Brain microvascular endothelial cell (primary cell): Measurements from ENCODE around the gene LCORL.

ENCODE experiments used
- DNase-seq: peaks from one replicate; pipeline ENCODE4 v3.0.0-alpha.2; 2020
- H3K27ac ChIP-seq: fragments of 250-450 bp; sonication (Bioruptor Pico); 2 replicates; pipeline ENCODE4 v1.5.1; 2020; ENCODE audit warnings: mild to moderate bottlenecking, moderate library complexity
- H3K27me3 ChIP-seq: fragments of 250-450 bp; sonication (Bioruptor Pico); replicated peaks from 2 replicates; pipeline ENCODE4 v1.5.1; 2020; ENCODE audit warnings: mild to moderate bottlenecking
- H3K36me3 ChIP-seq: fragments of 250-450 bp; sonication (Bioruptor Pico); replicated peaks from 2 replicates; pipeline ENCODE4 v1.5.1; 2020; ENCODE audit warnings: mild to moderate bottlenecking
- H3K4me3 ChIP-seq: 2 replicates; pipeline ENCODE4 v1.5.1; 2011; ENCODE audit warnings: low read depth, mild to moderate bottlenecking, control low read depth, low read length, moderate library complexity
- in situ Hi-C: cut with HindIII; loops from 2 replicates; pipeline ENCODE4 v1.10.0; 2017; ENCODE audit warnings: low sequenced_read_pairs, low pct_ligation_motif_present
- TF ChIP-seq, protein P1 (sequence below): IDR thresholded peaks from 2 replicates; pipeline ENCODE4 v1.5.1; 2011; ENCODE audit warnings: low read depth, mild to moderate bottlenecking, moderate library complexity, low read length, control low read depth, inconsistent platforms; ENCODE audit errors: missing control alignments

Gene LCORL

DNA sequence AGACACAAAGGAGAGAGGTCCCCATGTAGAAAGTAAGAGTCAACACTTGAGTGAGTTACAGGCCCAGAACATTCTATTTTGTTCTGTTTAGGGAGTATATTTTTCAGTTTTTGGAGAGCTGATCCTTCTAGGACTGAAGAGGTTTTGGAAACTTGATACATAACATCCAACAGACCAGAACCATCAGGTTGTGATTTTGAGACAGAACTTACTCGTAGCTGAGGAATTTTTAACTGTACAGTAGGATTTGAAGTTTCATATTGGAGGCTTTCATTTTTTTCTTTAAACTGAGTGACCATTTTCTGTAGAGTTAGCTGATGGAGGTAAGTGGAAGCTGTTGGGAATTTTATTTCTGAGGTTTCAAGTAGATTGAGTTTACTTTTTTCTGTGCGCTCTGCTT is 137.5 kb downstream of the LCORL start:
- TF ChIP-seq, protein P1, sequence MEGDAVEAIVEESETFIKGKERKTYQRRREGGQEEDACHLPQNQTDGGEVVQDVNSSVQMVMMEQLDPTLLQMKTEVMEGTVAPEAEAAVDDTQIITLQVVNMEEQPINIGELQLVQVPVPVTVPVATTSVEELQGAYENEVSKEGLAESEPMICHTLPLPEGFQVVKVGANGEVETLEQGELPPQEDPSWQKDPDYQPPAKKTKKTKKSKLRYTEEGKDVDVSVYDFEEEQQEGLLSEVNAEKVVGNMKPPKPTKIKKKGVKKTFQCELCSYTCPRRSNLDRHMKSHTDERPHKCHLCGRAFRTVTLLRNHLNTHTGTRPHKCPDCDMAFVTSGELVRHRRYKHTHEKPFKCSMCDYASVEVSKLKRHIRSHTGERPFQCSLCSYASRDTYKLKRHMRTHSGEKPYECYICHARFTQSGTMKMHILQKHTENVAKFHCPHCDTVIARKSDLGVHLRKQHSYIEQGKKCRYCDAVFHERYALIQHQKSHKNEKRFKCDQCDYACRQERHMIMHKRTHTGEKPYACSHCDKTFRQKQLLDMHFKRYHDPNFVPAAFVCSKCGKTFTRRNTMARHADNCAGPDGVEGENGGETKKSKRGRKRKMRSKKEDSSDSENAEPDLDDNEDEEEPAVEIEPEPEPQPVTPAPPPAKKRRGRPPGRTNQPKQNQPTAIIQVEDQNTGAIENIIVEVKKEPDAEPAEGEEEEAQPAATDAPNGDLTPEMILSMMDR: no peak
- no peak for DNase-seq
- Histone ChIP-seq H3K27ac (no peak overlapping the region), H3K4me3 (no peak overlapping the region), H3K27me3 (no peaks in the 10 kb centered on the region), H3K36me3 (no peaks in the 10 kb centered on the region)
- in situ Hi-C loops: no loop called here

DNA sequence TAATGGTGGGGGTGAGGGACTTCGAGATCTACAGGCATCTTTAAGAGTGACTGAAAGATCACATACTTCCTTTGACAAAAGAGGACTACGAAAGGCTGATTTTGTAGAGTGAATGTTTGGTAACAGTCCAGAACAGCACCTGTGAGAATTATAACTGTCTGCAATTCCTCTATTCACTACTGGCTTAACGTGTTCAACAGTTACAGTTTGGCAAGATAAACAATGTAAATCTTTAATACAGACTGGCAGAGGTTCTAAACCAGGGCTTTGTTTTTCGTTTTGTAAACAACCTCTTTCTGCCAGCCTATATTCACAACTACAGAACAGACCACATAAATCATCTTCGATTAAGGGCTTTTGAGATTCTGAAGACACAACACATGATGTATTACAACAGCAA is 143.9 kb downstream of the LCORL start:
- DNase-seq: no peak
- in situ Hi-C loops: no loop called here
- Histone ChIP-seq H3K27me3 (no peaks in the 10 kb centered on the region), H3K36me3 (no peaks in the 10 kb centered on the region), H3K4me3 (no peak overlapping the region), H3K27ac (no peak overlapping the region)
- TF ChIP-seq, protein P1: no peak

DNA sequence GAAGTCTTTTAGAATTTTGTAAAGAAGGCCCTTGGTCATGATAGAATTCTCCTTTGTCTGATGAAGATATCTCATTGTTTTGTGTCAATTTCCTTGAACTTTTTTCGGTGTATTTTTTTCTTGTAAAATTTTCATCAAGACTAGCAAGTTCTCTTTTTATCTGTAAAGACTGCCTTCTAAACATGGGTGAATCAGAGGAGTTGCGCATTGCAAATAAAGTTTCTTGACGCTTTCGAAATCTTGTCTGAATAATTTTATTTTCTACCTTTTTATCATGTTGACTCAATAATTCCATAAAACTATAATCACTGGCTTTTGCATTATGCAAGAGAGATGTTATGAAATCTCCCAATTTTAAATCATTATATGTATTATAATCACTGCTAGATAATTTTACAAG is 144.6 kb downstream of the LCORL start:
- Histone ChIP-seq H3K36me3 (no peaks in the 10 kb centered on the region), H3K27ac (no peak overlapping the region), H3K27me3 (no peaks in the 10 kb centered on the region), H3K4me3 (no peak overlapping the region)
- in situ Hi-C loops: no loop called here
- DNase-seq: no peak
- TF ChIP-seq, protein P1: no peak

DNA sequence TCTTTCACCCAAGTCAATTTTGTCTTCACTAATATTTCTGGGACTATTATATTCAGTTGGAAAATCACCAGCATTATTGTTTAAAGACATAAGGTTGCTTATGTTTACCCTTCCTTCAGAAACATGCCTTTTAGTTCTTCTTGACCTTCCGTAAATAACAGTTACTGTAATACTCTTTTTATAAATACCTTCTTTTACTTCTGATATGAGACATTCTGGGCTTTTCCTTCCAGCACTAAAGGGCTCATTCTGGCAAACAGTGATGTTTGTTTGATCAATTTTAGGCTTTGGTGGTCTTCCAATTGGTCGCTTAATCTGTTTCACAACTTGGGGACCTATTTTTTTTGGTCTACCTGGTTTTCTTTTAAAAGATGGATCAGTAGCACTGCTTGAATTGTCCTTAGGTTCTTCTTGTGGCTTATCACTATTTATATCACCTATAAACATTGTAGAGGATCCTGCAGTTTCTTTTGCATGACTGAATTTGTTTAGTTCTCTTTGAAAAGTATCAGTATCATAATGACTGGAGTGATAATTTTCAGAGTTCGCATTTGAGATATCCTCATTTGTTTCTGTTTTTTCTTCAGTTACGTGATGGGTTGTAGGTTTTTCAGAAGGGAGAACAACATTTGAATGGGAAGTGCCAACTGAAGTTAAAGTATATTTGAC is 146.0 kb downstream of the LCORL start:
- H3K36me3 ChIP-seq: no peaks in the 10 kb centered on the region
- no peak overlapping the region for H3K4me3 ChIP-seq
- DNase-seq: no peak
- H3K27me3 ChIP-seq: no peaks in the 10 kb centered on the region
- no peak overlapping the region for H3K27ac ChIP-seq
- TF ChIP-seq, protein P1: no peak
- in situ Hi-C loops: no loop called here

DNA sequence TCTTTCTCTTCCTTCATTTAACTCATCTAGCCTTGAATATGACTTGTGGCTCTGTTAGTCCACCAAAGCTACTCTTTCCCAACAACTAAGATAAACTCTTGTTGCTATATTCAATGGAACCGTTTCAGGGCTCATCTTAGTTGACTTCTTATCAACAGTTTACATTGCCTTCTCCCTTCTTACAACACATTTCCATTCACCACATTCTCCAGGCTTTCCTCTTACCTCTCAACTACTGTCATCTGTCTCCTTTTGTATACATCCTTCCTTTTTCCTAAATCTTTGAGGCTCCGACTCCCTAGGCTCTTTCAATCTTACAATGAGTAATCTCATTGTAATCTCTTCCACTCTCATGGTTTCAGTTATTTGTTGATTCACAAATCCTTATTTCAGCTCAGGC is 152.2 kb downstream of the LCORL start:
- no peaks in the 10 kb centered on the region for H3K36me3 ChIP-seq
- in situ Hi-C loops: no loop called here
- H3K4me3 ChIP-seq: no peak overlapping the region
- H3K27me3 ChIP-seq: no peaks in the 10 kb centered on the region
- no peak for DNase-seq
- H3K27ac ChIP-seq: no peak overlapping the region
- TF ChIP-seq, protein P1: no peak

DNA sequence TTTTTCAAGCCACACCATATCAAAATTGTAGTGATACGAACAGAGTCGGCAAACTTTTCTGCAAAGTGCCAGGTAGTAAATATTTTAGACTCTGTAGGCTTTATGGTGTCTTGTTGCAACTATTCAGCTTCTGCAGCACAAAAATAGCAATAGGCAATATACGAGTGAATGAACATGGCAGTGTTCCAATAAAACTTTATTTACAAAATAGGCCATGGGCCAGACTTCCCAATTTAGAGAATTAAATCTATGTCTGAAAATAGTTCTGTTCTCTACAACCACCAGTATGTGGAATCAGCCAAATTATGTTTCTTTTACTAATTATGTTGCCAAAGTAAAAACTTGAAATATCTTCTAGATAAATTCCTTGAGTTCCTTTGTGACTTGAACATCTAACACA is 154.3 kb downstream of the LCORL start:
- TF ChIP-seq, protein P1: no peak
- Histone ChIP-seq H3K36me3 (no peaks in the 10 kb centered on the region), H3K27ac (no peak overlapping the region), H3K27me3 (no peaks in the 10 kb centered on the region), H3K4me3 (no peak overlapping the region)
- in situ Hi-C loops: no loop called here
- no peak for DNase-seq
